HG02973 (cell line): ENCODE results near the gene A2M.

Experiments used
- ATAC-seq: cut with Tn5 transposase; IDR thresholded peaks from one replicate; pipeline ENCODE4 v1.9.1; 2021; ENCODE audit warnings: moderate library complexity; ENCODE audit not compliant: unreplicated experiment

The A2M gene

DNA sequence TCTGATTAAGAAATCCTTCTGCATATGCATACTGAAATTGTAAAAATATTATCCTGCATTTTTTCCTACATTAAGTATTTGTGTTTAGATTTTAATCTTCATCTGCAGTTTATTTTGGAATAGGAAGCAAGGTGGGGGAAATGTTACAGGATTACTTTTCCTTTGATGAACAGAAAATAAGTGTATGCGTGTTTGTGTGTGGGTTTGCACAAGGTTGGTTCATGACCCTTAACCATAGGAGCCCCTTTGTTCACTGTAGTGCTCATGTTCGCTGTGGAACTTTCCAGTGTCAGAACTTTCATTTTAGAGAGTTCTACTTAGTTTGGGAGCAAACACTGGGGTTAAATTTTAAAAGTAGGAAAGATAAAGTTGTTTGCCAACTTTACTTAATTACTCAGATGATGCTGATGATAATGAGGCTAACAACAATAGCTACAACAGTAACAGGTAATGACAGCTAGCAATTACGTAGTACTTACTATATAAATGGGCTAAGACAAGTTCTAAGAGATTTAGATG is 6.4 kb upstream of the A2M start:
- ATAC-seq, result no peak

DNA sequence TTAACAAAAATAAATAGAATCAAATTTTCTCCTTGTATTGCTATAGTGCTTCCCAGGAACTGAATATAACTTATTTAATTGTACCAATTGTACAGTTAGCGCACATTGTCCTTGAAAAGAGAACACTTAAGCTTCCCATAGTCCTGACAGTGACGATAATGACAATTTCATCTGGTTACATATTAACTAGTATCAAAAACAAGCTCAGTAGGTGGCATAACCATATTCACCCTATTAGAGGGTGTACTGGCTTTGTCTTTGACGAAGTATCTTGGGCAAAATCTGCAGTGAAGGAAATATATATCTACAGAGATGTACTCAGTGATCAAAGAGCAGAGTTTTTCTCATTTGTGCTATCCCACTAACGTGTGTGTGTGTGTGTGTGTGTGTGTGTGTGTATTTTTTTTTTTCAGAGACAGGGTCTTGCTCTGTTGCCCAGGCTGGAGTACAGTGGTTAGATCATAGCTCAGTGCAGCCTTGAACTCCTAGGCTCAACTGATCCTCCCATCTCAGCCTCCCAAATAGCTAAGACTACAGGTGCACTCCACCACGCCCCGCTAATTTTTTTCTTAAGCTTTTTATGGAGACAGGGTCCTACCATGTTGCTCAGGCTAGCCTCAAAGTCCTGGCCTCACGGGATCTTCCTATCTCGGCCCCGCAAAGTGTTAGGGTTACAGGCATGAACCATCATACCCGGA is 4.9 kb upstream of the A2M start:
- no peak for ATAC-seq

DNA sequence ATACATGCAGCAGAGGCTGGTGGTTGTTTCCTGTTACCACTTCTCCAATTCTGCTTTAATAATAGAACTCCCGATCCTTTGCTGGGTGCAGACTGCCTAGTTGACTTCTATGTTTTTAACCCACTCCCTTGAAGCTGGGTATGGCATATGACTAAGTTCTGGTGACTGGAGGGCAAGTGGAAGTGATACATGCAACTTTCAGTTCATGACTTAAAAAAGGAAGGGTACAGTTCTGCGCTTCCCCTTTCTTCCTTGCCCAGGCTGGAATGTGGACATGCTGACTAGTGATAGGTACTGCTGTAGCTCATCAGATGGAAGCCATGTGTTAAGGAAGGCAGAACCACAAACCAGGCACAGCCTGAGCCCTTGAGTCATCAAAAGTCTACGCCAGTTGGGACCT is 2.4 kb upstream of the A2M start:
- no peak for ATAC-seq

DNA sequence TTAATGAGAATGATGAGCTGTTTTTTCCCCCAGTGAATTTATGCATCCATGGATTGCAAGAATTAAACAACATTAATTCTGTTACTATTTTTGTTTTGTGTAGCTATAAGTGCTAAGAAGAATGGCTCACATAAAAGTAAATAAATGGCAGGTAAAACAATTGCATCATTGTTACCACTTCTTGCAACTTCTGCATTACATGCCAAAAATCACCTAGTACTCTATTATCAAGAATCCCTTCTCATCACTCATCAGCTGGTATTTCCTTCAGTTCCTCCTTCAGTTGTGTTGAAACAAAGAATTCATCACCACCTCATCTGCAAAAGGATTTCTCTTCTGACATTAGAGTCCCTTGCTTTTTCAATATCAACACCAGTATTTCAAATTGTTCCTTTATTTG is 773 bp downstream of the A2M start:
- no peak for ATAC-seq

DNA sequence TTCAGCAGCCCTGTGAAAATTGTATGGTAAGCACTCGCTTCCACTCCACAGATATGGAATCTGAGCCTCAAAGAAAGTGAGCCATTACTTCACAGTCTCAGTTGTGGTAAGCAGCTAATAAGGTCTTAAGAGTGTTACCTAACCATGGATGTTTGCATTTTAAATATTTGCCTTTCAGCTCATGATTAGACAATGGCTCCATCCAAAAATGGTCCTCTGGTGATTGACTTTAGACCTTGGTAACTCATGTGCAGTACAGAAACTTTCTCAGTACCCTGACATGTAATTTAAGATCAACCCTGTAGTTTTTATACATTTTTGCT is 1.8 kb downstream of the A2M start:
- ATAC-seq, result no peak

DNA sequence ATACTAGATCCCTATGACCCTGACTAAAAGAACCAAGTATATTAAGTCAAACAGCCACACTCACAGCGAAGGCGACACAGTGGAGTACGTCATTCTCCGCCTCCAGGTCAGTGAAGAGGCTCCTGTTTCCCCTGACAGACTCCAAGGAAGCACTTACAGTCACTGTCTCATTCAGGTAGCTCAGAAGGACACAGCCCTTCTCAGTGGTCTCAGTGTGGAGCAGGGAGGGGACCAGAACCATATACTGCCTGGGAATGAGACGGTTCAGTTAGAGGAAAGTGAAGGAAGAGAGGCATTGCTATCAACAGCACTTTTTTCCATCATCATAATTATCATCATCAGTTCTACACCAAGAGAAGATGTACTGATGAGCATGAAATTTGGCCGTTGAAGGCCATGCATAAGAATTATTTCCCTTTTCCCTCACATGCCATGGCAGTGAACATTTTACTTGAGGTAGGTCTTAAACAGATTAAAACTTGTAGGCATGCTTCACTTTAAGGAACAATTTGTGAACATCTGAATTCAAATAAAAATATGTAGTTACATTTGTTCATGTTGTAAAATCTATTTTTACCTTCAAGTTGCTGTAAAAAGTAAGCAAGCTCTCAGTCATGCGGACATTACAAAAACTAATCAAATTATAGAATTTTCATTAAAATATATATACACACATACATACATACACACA is 2.3 kb downstream of the A2M start:
- ATAC-seq, result no peak

DNA sequence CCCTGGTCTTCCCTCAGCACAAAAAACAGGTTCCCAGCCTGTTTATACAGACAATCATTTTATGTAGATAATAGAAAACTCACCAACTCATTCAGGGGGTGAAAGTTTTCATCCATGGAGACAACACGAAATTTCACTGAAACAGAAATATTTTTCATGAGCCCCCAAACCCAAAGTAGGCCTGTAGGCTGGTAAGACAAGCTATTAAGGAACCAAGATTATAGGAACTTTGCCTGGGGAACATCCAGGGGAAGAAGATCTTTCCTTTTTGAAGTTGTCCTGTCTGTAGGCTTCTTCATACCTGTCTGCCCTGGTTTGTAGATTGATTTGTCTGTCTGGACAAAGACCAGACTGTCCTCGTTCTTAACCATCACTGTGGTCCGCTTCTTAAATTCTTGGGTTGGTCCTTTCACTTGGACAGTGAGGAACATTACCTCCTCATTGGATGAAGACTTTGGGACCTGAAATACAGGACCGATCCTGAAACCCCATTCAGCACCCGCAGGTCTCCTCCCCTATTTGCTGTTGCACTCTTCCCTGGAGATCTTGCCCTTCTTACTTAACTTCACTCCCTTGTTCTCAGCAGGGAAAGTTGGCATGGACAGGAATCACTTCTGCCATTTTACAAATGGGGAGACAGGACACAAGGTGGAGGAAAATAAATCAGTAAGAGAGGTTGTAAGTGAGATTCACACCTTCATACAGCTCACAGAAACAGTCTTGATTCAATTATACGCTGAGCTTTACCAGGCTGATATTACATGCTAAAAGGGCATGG is 3.5 kb downstream of the A2M start:
- ATAC-seq, result no peak

DNA sequence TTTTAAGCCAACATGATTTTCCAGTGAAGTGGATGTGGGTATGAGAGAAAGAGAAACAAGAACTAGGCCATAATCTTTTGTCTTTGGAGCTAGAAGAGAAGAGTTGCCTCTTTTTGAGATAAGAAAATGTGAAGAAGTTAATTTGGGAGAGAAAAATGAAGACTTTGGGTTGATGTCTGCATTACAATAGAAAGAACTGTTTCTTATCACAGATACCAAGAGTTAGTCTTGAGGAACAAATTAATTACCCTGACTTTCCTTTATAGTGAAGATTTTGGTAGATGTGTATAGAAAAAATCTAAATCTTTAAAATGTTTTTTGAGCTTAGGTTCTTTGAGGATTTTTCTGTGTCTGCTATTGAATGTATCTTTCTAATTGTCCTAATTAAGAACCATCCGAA is 4.2 kb downstream of the A2M start:
- ATAC-seq, result no peak

DNA sequence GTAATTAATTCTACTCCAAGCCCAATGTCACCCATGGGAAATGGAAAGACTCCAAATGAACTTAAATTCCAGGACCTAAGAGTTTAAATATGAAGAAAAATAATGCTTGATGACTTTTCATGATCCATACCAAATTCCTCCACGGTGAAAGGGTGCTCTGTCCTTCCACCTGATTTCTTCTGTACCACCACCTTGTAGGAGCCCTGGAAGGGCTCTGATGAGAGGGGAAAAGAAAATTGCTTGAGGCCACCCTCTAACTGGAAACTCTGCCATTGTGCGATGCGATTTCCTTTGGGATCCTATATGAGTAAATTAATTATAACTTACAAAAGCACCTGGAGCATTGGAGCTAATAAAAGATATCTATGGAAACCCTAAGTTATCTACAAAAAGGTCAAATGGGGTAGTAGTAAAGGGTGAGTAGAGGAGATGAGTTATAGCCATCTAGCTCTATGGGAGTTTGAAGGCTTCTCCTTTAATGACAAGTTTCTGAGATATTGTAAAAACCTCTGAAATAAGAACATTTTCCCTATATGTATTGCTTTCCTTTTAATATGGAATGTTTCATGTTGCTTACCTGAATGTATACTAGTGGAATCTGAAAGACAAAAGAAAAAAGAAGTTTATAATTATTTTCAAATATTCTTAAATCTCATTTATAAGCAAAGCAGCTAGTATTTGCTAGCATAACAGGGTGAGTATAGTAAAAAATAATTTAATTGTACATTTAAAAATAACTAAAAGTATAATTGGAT is 5.8 kb downstream of the A2M start:
- ATAC-seq, result no peak

DNA sequence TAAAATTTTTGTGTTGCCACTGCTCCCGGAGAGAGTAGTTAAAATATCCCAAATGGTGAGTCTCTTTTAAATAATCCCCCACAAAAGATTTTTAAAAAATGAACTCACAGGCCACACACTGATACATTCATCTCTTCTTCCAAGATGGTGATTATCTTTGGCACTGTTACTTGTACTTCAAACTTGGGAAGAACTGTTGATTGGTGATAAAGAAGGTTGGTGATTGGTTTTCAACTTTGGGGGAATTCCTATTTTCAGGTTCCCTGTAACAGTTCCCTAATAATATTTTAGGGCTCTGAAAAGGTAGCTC is 6.6 kb downstream of the A2M start:
- no peak for ATAC-seq

DNA sequence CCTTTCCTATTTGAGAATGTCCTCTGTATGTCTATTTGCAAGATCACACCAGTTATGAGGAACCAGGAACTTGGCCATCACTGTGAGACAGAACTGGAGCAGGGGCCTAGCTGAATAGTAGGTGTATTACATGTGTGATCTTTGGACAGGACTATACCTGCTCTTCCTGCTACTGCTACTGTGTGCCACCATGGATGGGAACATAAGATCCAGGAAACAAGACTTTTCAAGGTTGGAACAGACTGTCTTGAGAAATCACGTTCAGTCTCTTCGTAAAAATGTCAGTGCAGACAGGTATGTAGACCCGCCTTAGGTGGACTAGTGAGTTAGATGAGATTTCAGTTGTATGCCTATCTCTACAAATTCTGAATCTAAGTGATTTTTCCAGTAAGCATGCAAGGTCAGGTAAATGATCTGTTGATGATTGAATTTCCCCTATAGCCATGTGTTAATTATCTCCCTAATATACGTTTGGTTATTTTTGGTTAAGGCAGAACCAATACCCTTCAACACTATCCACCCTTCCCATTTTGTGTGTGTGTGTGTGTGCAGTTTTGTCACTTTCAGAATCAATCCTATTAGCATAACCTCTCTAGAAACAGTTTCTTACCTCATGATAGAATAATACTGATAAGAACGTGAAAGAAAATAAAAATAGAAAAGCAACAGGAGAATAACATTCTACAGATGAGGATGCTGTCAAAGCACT is 7.1 kb downstream of the A2M start:
- ATAC-seq, result no peak

DNA sequence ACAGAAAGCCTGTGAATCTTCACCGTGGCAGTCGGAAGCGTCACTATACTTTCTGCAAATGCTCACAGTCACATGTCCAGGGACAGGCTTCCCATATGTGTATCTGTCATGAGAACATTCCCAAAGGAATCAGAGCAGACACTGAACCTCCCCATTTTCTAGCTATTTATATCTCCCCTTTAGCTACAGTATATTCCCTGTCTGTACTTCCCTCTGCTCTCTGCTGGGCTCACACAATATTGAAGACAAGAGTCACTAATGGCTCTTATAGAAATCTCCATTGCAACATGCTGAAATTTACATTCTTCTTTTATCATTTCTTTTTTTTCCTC is 8.2 kb downstream of the A2M start:
- no peak for ATAC-seq

DNA sequence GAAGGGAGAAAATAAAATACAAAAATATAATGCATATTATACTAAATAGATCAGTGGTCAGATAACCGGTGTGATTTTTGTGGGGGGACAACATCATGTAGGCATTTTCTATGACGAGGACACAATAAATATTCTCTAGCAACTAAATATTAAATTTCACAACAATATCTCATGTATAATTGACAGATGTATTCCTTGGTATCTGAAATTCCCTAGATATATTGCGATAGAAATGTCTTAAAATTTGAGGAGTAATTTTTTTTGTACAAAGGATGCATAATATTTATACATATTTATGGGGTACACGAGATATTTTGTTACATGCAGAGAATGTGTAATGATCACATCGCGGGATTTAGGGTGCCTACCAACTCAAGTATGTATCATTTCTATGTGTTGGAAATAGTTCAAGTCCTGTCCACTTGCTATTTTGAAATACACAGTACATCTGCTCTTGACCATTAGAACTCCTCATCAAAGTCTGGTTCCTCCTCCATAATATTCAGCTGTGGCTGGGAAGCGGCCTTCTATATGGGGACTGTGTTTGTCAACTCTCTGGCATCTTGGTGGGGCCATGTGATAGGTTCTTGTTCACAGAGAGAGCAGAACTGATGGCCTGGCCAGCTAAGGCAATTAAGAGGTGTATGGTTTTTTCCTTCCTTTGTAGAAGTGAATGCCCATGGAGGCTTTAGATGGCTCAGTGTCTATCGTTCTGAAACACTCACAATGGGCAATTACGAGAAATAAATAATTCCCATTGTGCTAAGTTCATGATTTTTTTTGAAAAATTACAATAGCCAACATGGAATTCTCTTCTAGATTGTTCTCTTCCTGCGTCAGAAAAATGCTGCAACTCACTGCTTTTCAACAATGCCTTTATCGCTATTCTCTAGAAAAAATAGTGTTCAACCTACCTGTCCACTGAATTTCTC is 8.8 kb downstream of the A2M start:
- no peak for ATAC-seq

DNA sequence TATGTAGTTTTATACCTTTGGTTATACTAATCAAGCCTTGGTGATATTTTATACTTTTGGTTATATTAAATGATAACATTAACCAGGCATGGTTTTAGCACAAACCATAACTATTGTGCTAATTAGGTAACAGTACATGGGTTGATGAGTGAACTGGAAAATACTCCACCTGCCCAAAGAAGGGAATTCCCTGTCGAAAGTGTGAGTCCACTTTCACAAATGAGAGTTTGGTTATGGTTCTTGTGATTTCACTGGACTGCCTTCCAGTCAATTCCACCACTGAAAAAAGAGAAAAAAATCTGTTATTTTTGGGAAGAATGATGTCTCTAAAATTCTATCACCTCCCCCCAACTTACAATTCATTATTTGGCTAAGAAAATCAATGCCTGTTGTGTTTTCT is 9.7 kb downstream of the A2M start:
- ATAC-seq, result no peak

DNA sequence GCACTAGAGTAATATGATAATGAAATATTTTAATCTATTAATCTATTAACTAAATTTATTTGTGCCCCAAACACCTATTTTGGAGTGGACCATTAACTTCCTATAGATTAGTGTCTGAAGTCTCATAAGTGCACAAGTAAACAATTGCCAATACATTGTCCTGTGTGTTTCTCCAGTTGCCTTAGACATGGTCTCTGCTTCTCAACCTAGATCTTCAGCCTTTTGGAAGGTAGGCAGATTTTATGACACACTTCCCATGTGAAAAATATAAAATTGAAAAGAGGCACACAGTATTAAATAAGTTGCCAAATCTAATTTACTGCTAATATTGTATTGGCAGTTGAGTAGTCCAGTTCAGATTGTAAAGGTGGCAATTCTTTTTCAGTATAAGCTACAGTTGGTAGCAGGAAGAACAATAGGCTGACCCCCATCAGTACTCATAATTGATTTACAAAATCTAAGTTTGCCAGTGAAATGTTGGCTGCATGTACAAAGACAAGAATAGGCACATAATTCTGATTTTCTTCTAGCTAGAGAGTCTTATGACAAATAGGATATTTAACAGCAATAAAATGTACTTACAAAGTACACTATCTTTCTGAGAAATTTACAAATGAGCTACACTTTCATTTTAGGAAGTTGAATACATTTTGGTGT is 10.8 kb downstream of the A2M start:
- ATAC-seq, result no peak

DNA sequence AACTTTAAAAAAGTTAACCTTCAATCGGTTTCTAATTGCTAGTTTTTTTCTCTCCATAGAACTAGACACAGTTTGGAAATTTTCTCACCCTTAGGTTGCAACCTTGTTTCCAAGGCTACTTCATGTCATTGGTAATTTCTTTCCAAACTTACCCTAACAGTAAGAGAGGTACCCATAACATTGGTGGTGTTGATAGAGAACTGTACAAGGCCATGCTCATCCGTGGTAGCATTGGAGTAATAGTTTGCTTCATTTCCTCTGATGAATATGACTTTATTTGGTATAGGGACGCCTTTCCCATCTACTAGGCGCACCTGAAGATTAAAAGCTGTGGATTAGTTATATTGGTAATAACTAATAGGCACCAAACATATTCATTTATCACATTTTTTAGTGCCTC is 11.6 kb downstream of the A2M start:
- ATAC-seq, result no peak

DNA sequence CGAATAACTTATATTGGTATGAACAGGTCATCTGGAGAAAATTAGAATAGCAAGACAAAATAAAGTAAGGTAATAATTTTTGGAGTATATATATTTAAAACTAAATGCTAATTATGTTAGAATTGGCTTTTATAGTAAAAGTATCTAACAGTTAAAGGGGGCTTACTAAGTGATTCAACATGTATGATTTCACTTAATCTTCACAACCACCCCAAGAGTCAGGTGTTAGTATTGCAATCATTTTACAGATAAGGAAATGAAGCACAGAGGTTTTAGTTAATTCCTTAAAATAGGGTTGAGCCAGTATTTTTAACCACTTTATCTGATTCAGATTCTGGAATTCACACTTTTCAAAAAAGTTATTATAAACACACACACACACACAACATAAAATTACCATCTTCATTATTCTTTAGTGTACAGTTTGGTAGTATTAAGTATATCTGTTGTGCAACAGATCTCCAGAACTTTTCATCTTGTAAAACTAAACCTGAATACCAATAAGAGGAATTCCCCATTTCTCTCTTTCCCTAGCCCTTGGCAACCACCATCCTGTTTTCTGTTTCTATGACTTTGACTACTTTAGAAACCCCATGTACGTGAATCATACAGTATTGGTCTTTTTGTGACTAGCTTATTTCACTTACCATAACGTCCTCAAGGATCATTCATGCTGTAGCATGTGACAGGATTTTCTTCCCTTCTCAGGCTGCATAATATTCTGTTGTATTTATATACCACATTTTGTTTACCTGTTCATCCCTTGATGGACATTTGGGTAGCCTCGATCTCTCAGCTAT is 12.5 kb downstream of the A2M start:
- ATAC-seq, result no peak

DNA sequence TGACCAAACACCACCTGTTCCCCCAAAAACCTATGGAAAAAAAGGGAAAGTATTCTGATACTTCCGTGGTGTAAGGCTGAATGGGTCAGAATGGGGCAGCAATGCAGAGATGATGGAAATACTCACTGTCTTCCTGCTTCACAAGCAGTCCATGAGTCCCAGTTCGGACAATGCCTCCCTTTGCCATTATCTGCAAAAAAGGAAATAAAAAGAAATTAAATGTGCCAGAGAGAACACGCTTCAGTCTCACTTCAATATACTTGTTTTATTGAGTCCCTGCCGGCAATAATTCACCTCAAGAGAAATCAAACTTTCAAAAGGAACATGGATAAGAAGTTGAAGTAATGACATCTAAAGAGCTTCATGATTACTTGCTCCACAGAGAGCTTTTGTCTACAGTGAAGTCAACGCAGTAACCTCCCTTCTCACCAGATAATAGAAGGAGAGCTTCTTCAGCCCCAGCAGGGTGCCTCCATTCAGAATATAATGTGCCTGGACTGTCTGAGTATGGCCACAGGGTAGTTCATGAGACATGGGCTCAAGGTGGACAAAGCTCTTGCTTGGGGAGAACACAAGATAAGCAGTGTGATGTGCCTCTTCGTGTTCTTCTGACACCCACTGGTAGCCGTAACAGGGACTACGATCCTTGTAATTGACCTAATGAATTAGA is 14.6 kb downstream of the A2M start:
- no peak for ATAC-seq
